GM18502 (cell line): ENCODE results near the gene UIMC1.
"Not testable (repeated sequence)": the region's sequence is repeated elsewhere in the genome, so short reads cannot be mapped to it uniquely, and the experiment has no call there.

ENCODE experiments used
- ATAC-seq: cut with Tn5 transposase; IDR thresholded peaks from one replicate; pipeline ENCODE4 v1.9.1; 2021; ENCODE audit warnings: mild to moderate bottlenecking; ENCODE audit not compliant: unreplicated experiment, poor library complexity

Gene UIMC1

GRCh38 chr5:177010153-177010552 is 3.6 kb upstream of the UIMC1 start:
- ATAC-seq, result no peak

- ATAC-seq, result no peak
Observed at GRCh38 chr5:177008716-177009115, 2.1 kb upstream of the UIMC1 start.

- ATAC-seq, result peak; percentile 65
Observed at GRCh38 chr5:177005619-177006264, 837 bp downstream of the UIMC1 start.

- ATAC-seq, result no peak
Observed at GRCh38 chr5:177004961-177005360, 1.6 kb downstream of the UIMC1 start.

GRCh38 chr5:177003649-177004048 is 2.9 kb downstream of the UIMC1 start:
- no peak for ATAC-seq

GRCh38 chr5:176999526-176999925 is 7.1 kb downstream of the UIMC1 start:
- not testable (repeated sequence) for ATAC-seq

- ATAC-seq, result no peak
Observed at GRCh38 chr5:176998828-176999227, 7.8 kb downstream of the UIMC1 start.

- ATAC-seq, result no peak
Observed at GRCh38 chr5:176996780-176997179, 9.8 kb downstream of the UIMC1 start.

GRCh38 chr5:176995896-176996767 is 10.4 kb downstream of the UIMC1 start:
- ATAC-seq, result peak; percentile 50

- no peak for ATAC-seq
Observed at GRCh38 chr5:176995122-176995490, 11.5 kb downstream of the UIMC1 start.

GRCh38 chr5:176994460-176995121 is 12.0 kb downstream of the UIMC1 start:
- peak; percentile 65 for ATAC-seq

- not testable (repeated sequence) for ATAC-seq
Observed at GRCh38 chr5:176993081-176993480, 13.5 kb downstream of the UIMC1 start.

- ATAC-seq, result no peak
Observed at GRCh38 chr5:176987583-176987982, 19.0 kb downstream of the UIMC1 start.

- no peak for ATAC-seq
Observed at GRCh38 chr5:176986280-176986679, 20.3 kb downstream of the UIMC1 start.

GRCh38 chr5:176985516-176985915 is 21.1 kb downstream of the UIMC1 start:
- no peak for ATAC-seq

GRCh38 chr5:176984176-176984575 is 22.4 kb downstream of the UIMC1 start:
- not testable (repeated sequence) for ATAC-seq

GRCh38 chr5:176983593-176983992 is 23.0 kb downstream of the UIMC1 start:
- ATAC-seq, result not testable (repeated sequence)

GRCh38 chr5:176983112-176983511 is 23.5 kb downstream of the UIMC1 start:
- ATAC-seq, result not testable (repeated sequence)

GRCh38 chr5:176980818-176981217 is 25.8 kb downstream of the UIMC1 start:
- no peak for ATAC-seq

- ATAC-seq, result no peak
Observed at GRCh38 chr5:176979669-176980068, 26.9 kb downstream of the UIMC1 start.

GRCh38 chr5:176965633-176966032 is 40.9 kb downstream of the UIMC1 start:
- no peak for ATAC-seq
